IMR-90 (cell line): Measurements from ENCODE around the gene EFHC1. TPM values are rescaled to one million over a fixed set of nuclear protein-coding genes. Genes with fewer than 3 reads are reported as not detected.
A peak's percentile ranks its signal among the peaks of the same experiment; 100 is the strongest.

ENCODE experiments used
- ATAC-seq: fragments of 200-7000 bp; cut with Tn5 transposase; 2 replicates; pipeline ENCODE4 v1.9.1; 2020; ENCODE audit warnings: low read depth, mild to moderate bottlenecking, moderate library complexity
- BruUV-seq: library from RNA; stranded (reverse); fragments of 400-500 nt; replicated peaks from 2 replicates; lab custom pipeline; 2021; lab: Mats Ljungman, UMichigan
- CTCF ChIA-PET: fragments of 300-600 bp; formaldehyde crosslinking; extraction: SDS; loops from one replicate; lab custom pipeline; 2021; ENCODE audit warnings: antibody characterized with exemption; lab: Yijun Ruan, JAX
- POLR2A ChIA-PET: fragments of 300-600 bp; sonication (Branson Sonifier 250); formaldehyde crosslinking; loops from one replicate; lab custom pipeline; 2022; ENCODE audit warnings: antibody characterized with exemption; ENCODE audit not compliant: unreplicated experiment; lab: Charles Lee
- DNase-seq: peaks from one replicate; pipeline ENCODE4 v3.0.0; 2013
- H2AFZ ChIP-seq: replicated peaks from 2 replicates; pipeline ENCODE3; 2013; ENCODE audit warnings: low read length, mild to moderate bottlenecking; ENCODE audit not compliant: poor library complexity
- H2AK5ac ChIP-seq: 2 replicates; pipeline ENCODE4 v1.6.1; 2013; ENCODE audit warnings: low read depth, low read length, inconsistent platforms
- H2AK9ac ChIP-seq: replicated peaks from 2 replicates; pipeline ENCODE3; 2013; ENCODE audit warnings: mild to moderate bottlenecking, low read depth, low read length, moderate library complexity; ENCODE audit not compliant: poor library complexity
- H2BK120ac ChIP-seq: 2 replicates; pipeline ENCODE4 v1.6.1; 2013; ENCODE audit warnings: low read depth, low read length, inconsistent platforms
- H2BK15ac ChIP-seq: 3 replicates; pipeline ENCODE4 v1.6.1; 2013; ENCODE audit warnings: low read depth, low read length, inconsistent platforms
- H2BK20ac ChIP-seq: 2 replicates; pipeline ENCODE4 v1.6.1; 2013; ENCODE audit warnings: low read depth, mild to moderate bottlenecking, inconsistent platforms, low read length, moderate library complexity
- H2BK5ac ChIP-seq: 2 replicates; pipeline ENCODE4 v1.6.1; 2013; ENCODE audit warnings: mild to moderate bottlenecking, low read depth, low read length, inconsistent platforms; ENCODE audit not compliant: poor library complexity, severe bottlenecking
- H3K14ac ChIP-seq: replicated peaks from 2 replicates; pipeline ENCODE4 v1.6.1; 2013; ENCODE audit warnings: low read depth, low read length, inconsistent platforms
- H3K18ac ChIP-seq: 2 replicates; pipeline ENCODE4 v1.6.1; 2013; ENCODE audit warnings: low read depth, low read length, control low read depth
- H3K23ac ChIP-seq: 2 replicates; pipeline ENCODE4 v1.6.1; 2013; ENCODE audit warnings: low read depth, low read length, inconsistent platforms
- H3K27ac ChIP-seq: 2 replicates; pipeline ENCODE4 v1.5.1; 2013; ENCODE audit warnings: mild to moderate bottlenecking, control low read depth, low read length; ENCODE audit not compliant: insufficient read depth
- H3K27me3 ChIP-seq: 2 replicates; pipeline ENCODE4 v1.6.1; 2013; ENCODE audit warnings: low read length; ENCODE audit not compliant: control insufficient read depth, insufficient read depth
- H3K36me3 ChIP-seq: 2 replicates; pipeline ENCODE4 v1.6.1; 2013; ENCODE audit warnings: low read length, mixed read lengths; ENCODE audit not compliant: control insufficient read depth, insufficient read depth
- H3K4ac ChIP-seq: 2 replicates; pipeline ENCODE4 v1.6.1; 2013; ENCODE audit warnings: low read depth, low read length, inconsistent platforms
- H3K4me1 ChIP-seq: 2 replicates; pipeline ENCODE4 v1.6.1; 2013; ENCODE audit warnings: low read length, mixed read lengths; ENCODE audit not compliant: control insufficient read depth, insufficient read depth
- H3K4me2 ChIP-seq: 2 replicates; pipeline ENCODE4 v1.6.1; 2013; ENCODE audit warnings: low read depth, mild to moderate bottlenecking, control low read depth, low read length, moderate library complexity
- H3K4me3 ChIP-seq: 2 replicates; pipeline ENCODE4 v1.5.1; 2013; ENCODE audit warnings: low read depth, mild to moderate bottlenecking, control low read depth, low read length, moderate library complexity; ENCODE audit not compliant: insufficient read depth
- H3K56ac ChIP-seq: 2 replicates; pipeline ENCODE4 v1.6.1; 2013; ENCODE audit warnings: low read length, inconsistent platforms; ENCODE audit not compliant: insufficient read depth; ENCODE audit errors: extremely low read depth
- H3K79me1 ChIP-seq, 2 experiments: 2 replicates each; pipeline ENCODE4 v1.6.1; 2013; ENCODE audit warnings: low read length in 2 of 2, inconsistent platforms in 1 of 2, low read depth in 1 of 2
- H3K9ac ChIP-seq: 2 replicates; pipeline ENCODE4 v1.6.1; 2013; ENCODE audit warnings: low read depth, low read length, control low read depth
- H3K9me1 ChIP-seq: 2 replicates; pipeline ENCODE4 v1.6.1; 2013; ENCODE audit warnings: low read length, inconsistent platforms; ENCODE audit not compliant: insufficient read depth
- H3K9me3 ChIP-seq: 2 replicates; pipeline ENCODE4 v1.6.1; 2013; ENCODE audit warnings: low read length; ENCODE audit not compliant: control insufficient read depth, insufficient read depth
- H4K20me1 ChIP-seq: 2 replicates; pipeline ENCODE4 v1.6.1; 2013; ENCODE audit warnings: low read length, inconsistent platforms; ENCODE audit not compliant: insufficient read depth
- H4K5ac ChIP-seq: 2 replicates; pipeline ENCODE4 v1.6.1; 2013; ENCODE audit warnings: mild to moderate bottlenecking, low read depth, low read length, control low read depth
- H4K8ac ChIP-seq, 2 experiments: 2 replicates each; pipeline ENCODE4 v1.6.1; 2013; ENCODE audit warnings: low read depth in 2 of 2, low read length in 2 of 2, control low read depth in 1 of 2, inconsistent platforms in 1 of 2
- H4K91ac ChIP-seq: 2 replicates; pipeline ENCODE4 v1.6.1; 2013; ENCODE audit warnings: low read depth, low read length, inconsistent platforms; ENCODE audit not compliant: insufficient read depth
- CTCF ChIP-seq: conservative IDR thresholded peaks from 2 replicates; pipeline ENCODE4 v1.5.1; 2012; ENCODE audit warnings: mild to moderate bottlenecking, low read depth, low read length, improper control_type of control experiment
- ELK1 ChIP-seq: fragments of 150-350 bp; IDR thresholded peaks from 2 replicates; pipeline ENCODE4 v1.6.1; 2016; ENCODE audit warnings: low read depth, mild to moderate bottlenecking, low read length, moderate library complexity, borderline replicate concordance
- RCOR1 ChIP-seq: IDR thresholded peaks from 2 replicates; pipeline ENCODE4 v1.6.1; 2012; ENCODE audit warnings: mild to moderate bottlenecking, low read length, improper control_type of control experiment; ENCODE audit not compliant: insufficient replicate concordance
- RFX5 ChIP-seq: IDR thresholded peaks from 2 replicates; pipeline ENCODE4 v1.8.0; 2012; ENCODE audit warnings: low read depth, mild to moderate bottlenecking, low read length, moderate library complexity
- WGBS, 2 experiments: methylation state at CpG; one replicate each; pipeline versions ENCODE4 v1.1.5 to v1.1.7; 2013; ENCODE audit warnings: missing lambda C conversion rate in 2 of 2; ENCODE audit not compliant: insufficient read length in 1 of 2; ENCODE audit errors: extremely low coverage in 2 of 2; 5-methylcytosine and 5-hydroxymethylcytosine counted together
- dilution Hi-C: fragments of 300-500 bp; cut with HindIII; formaldehyde crosslinking; loops from one replicate; pipeline ENCODE4 v1.14.3; 2018; ENCODE audit warnings: low sequenced_read_pairs; ENCODE audit not compliant: unreplicated experiment
- in situ Hi-C: fragments of 300-500 bp; cut with MboI; formaldehyde crosslinking; loops from 3 replicates; pipeline ENCODE4 v1.14.3; 2019; ENCODE audit warnings: low sequenced_read_pairs, inconsistent platforms, mixed read lengths
- intact Hi-C: fragments of 100-400 bp; cut with micrococcal nuclease; formaldehyde crosslinking; loops from 2 replicates; pipeline ENCODE4 v1.10.0; 2022
- polyA plus RNA-seq, 3 experiments: library from polyadenylated mRNA; depleted of rRNA; stranded (reverse); fragments of >200 nt; gene quantifications; 2 replicates each; pipeline ENCODE4 v1.2.3, GENCODE V29; 2012; ENCODE audit warnings: low replicate concordance in 1 of 3
- total RNA-seq: library from RNA; depleted of rRNA; stranded (reverse); fragments of >200 nt; gene quantifications from 2 replicates; pipeline ENCODE4 v1.2.3, GENCODE V29; 2012

Gene EFHC1
- total and polyA plus RNA-seq, 2 of the 4 experiments (the other 2 are of a cell fraction) = 14.0 to 23.0 TPM

GRCh38 chr6:52546192-52546591, 126.0 kb downstream of the EFHC1 start:
- BruUV-seq = no TSS peak
- Histone ChIP-seq H2AK9ac (peak overlapping the region; percentile 69), H3K23ac (peak overlapping the region; percentile 97), H3K4me1 (peaks cover 66% of the 10 kb centered on the region), H3K27me3 (no peaks in the 10 kb centered on the region), H2BK5ac (peak overlapping the region; percentile 97), H3K4me2 (no peak overlapping the region), H4K5ac (peak overlapping the region; percentile 54; the same call in 1 of the 2 replicates), H3K9me3 (no peaks in the 10 kb centered on the region), H3K27ac (peak overlapping the region; percentile 79; the same call in 1 of the 2 replicates), H3K9ac (no peak overlapping the region), H3K14ac (peak overlapping the region; percentile 69), H3K18ac (peak overlapping the region; percentile 54; the same call in 1 of the 2 replicates), H4K91ac (peak overlapping the region; percentile 90), H3K4ac (peak overlapping the region; percentile 98), H2BK20ac (peak overlapping the region; percentile 71), H4K20me1 (peaks cover 31% of the 10 kb centered on the region), H4K8ac (peak overlapping the region; percentile 69 to 88), H3K36me3 (peaks cover 10% of the 10 kb centered on the region; the same call in 1 of the 2 replicates), H2BK120ac (peak overlapping the region; percentile 97), H2AK5ac (peak overlapping the region; percentile 90), H3K79me1 (peaks cover 37 to 91% of the 10 kb centered on the region in 2 experiments; a peak in 3 of 4 replicates), H2BK15ac (peak overlapping the region; percentile 66; the same call in 2 of the 3 replicates), H3K4me3 (no peak overlapping the region), H2AFZ (no peak overlapping the region), H3K56ac (no peak overlapping the region; the same call in 1 of the 2 replicates), H3K9me1 (peaks cover 62% of the 10 kb centered on the region)
- ATAC-seq (no peak), DNase-seq (no peak)
- TF ChIP-seq RCOR1 (no peak), ELK1 (no peak), RFX5 (no peak), CTCF (no peak)
- ChIA-PET CTCF (no interaction called here), POLR2A (no interaction called here)
- dilution Hi-C loops (no loop called here), in situ Hi-C loops (no loop called here), intact Hi-C loops (no loop called here)
- WGBS, 2 experiments = no CpG with 5 or more reads among the region's 1 CpG
